Subcutaneous adipose tissue (tissue), 4 donors: Measurements from ENCODE around the gene FH. TPM values are rescaled to one million over a fixed set of nuclear protein-coding genes. Genes with fewer than 3 reads are reported as not detected.

Source experiments
- CTCF ChIP-seq: fragments of 450-650 bp; IDR thresholded peaks from one replicate; pipeline ENCODE4 v1.5.1; 2016; ENCODE audit warnings: low read depth, mild to moderate bottlenecking, control low read depth, antibody characterized with exemption, moderate library complexity
- total RNA-seq, 4 donors: library from RNA; depleted of rRNA; stranded (reverse); fragments of >200 nt; gene quantifications; one replicate each; pipeline ENCODE4 v1.1.0, GENCODE V29; 2016

The FH gene
- total RNA-seq, 4 donors from 2014 or later: 36.9 to 56.3 (median 45.2) TPM

DNA sequence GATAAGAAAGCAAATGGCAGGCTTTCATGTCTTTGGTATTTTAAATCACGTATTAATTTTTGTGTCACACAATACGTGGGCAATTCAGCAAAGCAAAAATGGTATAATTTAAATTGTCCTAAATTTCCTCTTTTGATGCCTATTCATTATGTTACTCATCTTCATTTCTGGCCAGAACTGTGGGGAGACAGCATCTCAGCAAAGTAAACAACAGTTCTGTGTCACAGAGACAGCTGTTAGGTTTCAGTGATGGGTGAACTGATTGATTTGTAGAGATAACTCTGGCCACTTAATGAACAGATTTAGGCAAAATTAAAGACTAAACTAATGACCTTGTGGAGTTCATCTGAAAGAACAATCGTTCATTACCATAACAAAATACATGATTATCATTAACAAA lies 49.2 kb downstream of the FH start:
- no peak for TF ChIP-seq CTCF

- TF ChIP-seq CTCF: no peak
Measured at GRCh38 chr1:241465673-241466072, 53.9 kb downstream of the FH start.

DNA sequence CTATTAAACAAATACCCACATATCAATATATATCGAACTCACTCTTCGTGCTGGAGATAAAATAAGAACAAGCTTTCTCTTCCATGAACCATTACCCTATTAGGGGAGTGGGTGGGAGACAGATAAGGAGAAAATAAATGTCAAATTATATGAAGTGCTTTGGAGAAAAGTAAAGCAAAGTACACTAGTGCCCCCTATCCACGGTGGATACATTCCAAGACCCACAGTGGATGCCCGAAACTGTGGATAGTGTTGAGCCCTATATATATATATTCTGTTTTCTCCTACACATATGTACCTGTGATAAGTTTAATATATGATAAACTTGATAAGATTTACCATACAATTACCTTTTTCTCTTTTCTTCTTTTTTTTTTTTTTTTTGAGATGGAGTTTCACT lies 54.6 kb downstream of the FH start:
- no peak for TF ChIP-seq CTCF

- no peak for TF ChIP-seq CTCF
Measured at GRCh38 chr1:241462391-241462790, 57.2 kb downstream of the FH start.

DNA sequence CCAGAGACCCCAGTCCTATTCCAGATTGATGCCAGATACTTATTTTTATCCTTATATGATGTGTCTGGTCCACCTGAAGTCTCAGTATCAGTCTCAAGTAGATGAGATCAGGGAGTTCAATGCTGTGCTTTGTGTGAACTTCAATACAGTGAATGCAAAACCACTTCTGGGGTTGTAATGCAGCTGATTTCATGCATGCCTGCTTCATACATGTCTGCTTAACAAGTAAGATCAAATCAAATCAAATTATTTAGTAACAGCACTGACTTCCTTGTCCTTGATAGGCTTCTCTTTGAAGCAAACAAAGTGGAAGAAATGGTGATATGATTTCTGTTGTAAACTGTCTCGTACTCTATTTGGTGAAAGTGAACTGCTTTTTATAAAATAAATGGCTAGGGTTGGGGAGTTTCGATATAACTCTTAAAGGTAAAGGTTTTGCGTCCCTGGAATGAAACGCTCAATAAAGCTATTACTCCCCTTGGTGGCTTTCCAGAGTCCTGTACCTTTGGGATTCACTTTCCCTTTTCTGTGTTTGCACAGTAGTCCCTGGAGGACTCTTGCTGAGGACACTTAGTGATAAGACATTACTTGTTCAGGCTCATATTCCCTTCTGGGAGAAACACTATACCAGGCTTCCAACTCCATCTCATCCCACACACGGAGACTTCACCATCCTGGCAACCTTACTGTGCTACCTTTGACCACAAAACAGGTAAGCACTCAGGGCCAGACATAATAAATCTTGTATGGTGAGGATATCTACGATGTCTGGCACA lies 59.3 kb downstream of the FH start:
- no peak for TF ChIP-seq CTCF

GRCh38 chr1:241459186-241459802 lies 60.3 kb downstream of the FH start:
- TF ChIP-seq CTCF: no peak

GRCh38 chr1:241457421-241457820 lies 62.1 kb downstream of the FH start:
- TF ChIP-seq CTCF: no peak
